K562 (cell line): ENCODE data around the gene RAE1. TPM values are rescaled to one million over a fixed set of nuclear protein-coding genes. Genes with fewer than 3 reads are reported as not detected.

Source experiments
- AFF1 ChIP-seq, 2 experiments: fragments of 450-650 bp; IDR thresholded peaks; 2 replicates each; pipeline ENCODE4 v1.6.1; 2018; ENCODE audit warnings: mild to moderate bottlenecking in 2 of 2, low read depth in 1 of 2; ENCODE audit not compliant: partially characterized antibody in 2 of 2
- CBX3 ChIP-seq, 2 experiments: IDR thresholded peaks; 1 replicate in 1 of 2; 2 replicates in 1 of 2; pipeline ENCODE4 v1.6.1; 2012; ENCODE audit warnings: inconsistent platforms in 2 of 2, low read length in 2 of 2, borderline replicate concordance in 1 of 2, control low read depth in 1 of 2
- FOS ChIP-seq: IDR thresholded peaks from 3 replicates; pipeline ENCODE4 v1.6.1; 2011; ENCODE audit not compliant: insufficient read length; ENCODE audit errors: extremely low read depth
- KHSRP ChIP-seq: fragments of 450-650 bp; IDR thresholded peaks from 2 replicates; pipeline ENCODE4 v1.6.1; 2017
- KLF6 ChIP-seq: fragments of 250-450 bp; sonication (Bioruptor Pico); IDR thresholded peaks from 2 replicates; pipeline ENCODE4 v1.4.0; 2020; ENCODE audit warnings: mild to moderate bottlenecking, moderate library complexity, borderline replicate concordance
- PATZ1 ChIP-seq: fragments of 250-450 bp; sonication (Bioruptor Pico); IDR thresholded peaks from 2 replicates; pipeline ENCODE4 v1.5.0; 2020; ENCODE audit warnings: mild to moderate bottlenecking, borderline replicate concordance
- RFX5 ChIP-seq: IDR thresholded peaks from 2 replicates; pipeline ENCODE4 v1.6.1; 2011; ENCODE audit warnings: low read depth, mild to moderate bottlenecking, improper control_type of control experiment, low read length
- TEAD1 ChIP-seq, 2 experiments: fragments of 450-650 bp in 1 of 2; sonication (generic) in 1 of 2; formaldehyde crosslinking; IDR thresholded peaks; 2 replicates each; pipeline versions ENCODE4 v1.4.0 to v1.8.0; 2020 to 2022; ENCODE audit warnings: mild to moderate bottlenecking in 2 of 2, missing genetic modification reagents in 1 of 2
- TRIM28 ChIP-seq: fragments of 450-650 bp; IDR thresholded peaks from 2 replicates; pipeline ENCODE4 v1.6.1; 2017
- ZKSCAN8 ChIP-seq: fragments of 200-800 bp; sonication (Bioruptor generic); IDR thresholded peaks from 2 replicates; pipeline ENCODE4 v1.6.1; 2016; ENCODE audit warnings: missing genetic modification characterization, missing compliant biosample characterization
- ZMIZ1 ChIP-seq, 2 experiments: fragments of 150-350 bp in 1 of 2; IDR thresholded peaks; 2 replicates each; pipeline ENCODE4 v1.6.1; 2012 to 2016; ENCODE audit warnings: low read depth in 2 of 2, low read length in 2 of 2, mild to moderate bottlenecking in 1 of 2, moderate library complexity in 1 of 2
- ZNF146 ChIP-seq: IDR thresholded peaks from one replicate; pipeline ENCODE4 v1.6.1; 2018; ENCODE audit warnings: missing compliant biosample characterization; ENCODE audit not compliant: unreplicated experiment
- ZNF57 ChIP-seq: fragments of 450-650 bp; formaldehyde crosslinking; IDR thresholded peaks from 2 replicates; pipeline ENCODE4 v1.4.0; 2020; ENCODE audit warnings: mild to moderate bottlenecking, moderate library complexity
- polyA plus RNA-seq, 8 experiments: library from polyadenylated mRNA; depleted of rRNA in 4 of 8; stranded (reverse) in 5 of 8; unstranded in 3 of 8; fragments of >200 nt; fragmentation: Nextera tagmentation in 2 of 8; fragmentation: Illumina TruSeq in 1 of 8; extraction: Ambion mirVana in 2 of 8; extraction: Trizol in 1 of 8; gene quantifications; 2 replicates each; pipeline versions ENCODE4 v1.2.1 to v1.2.3, GENCODE V29; 2011 to 2014; ENCODE audit warnings: inconsistent platforms in 1 of 8, missing spikeins in 1 of 8
- total RNA-seq, 7 experiments: library from RNA; depleted of rRNA in 6 of 7; stranded (reverse); fragments of >200 nt in 6 of 7; fragmentation: Illumina TruSeq in 2 of 7; extraction: Trizol in 2 of 7; gene quantifications; 2 replicates each; pipeline versions ENCODE4 v1.2.1 to v1.2.3, GENCODE V29; 2011 to 2021; ENCODE audit warnings: low replicate concordance in 1 of 7

Gene RAE1
- total and polyA plus RNA-seq, 9 of the 15 experiments (the other 6 are each of a cell fraction or from before 2014, with no cell fraction given) = 33.7 to 248 (median 77.7) TPM

- no peak; a peak in 1 of 3 replicates for TF ChIP-seq CBX3 (IDR thresholded peaks at IDR 0.05; ENCODE audit: borderline replicate concordance in 1 of 2, low read length in 2 of 2)
- TF ChIP-seq ZNF57 (CRISPR knock-in tag) = no peak
- TF ChIP-seq ZMIZ1 (IDR thresholded peaks at IDR 0.05; ENCODE audit: low read depth in 2 of 2, low read length in 2 of 2) = peak in 1 of 2 experiments; percentile 93; a peak in 2 of 4 replicates
- TF ChIP-seq RFX5 = no peak
- no peak for TF ChIP-seq KHSRP
- TF ChIP-seq ZKSCAN8 (CRISPR knock-in tag) = peak; percentile 51; the same call in 1 of the 2 replicates
- no peak for TF ChIP-seq ZNF146
- TF ChIP-seq TEAD1 (CRISPR knock-in tag; IDR thresholded peaks at IDR 0.05) = peak; percentile 48 to 84; a peak in 2 of 4 replicates
- TF ChIP-seq KLF6 (CRISPR knock-in tag) = no peak
- peak; percentile 18 to 59 for TF ChIP-seq AFF1 (IDR thresholded peaks at IDR 0.05; ENCODE audit: low read depth in 1 of 2, partially characterized antibody in 2 of 2)
- TF ChIP-seq FOS = no peak
- TF ChIP-seq TRIM28 = peak; percentile 56
- TF ChIP-seq PATZ1 (CRISPR knock-in tag) = no peak
Observed at GRCh38 chr20:57409672-57410397, 58.8 kb downstream of the RAE1 start (continued).
